Measurements from ENCODE around the gene CHMP1A. TPM values are rescaled to one million over a fixed set of nuclear protein-coding genes. Genes with fewer than 3 reads are reported as not detected.

The CHMP1A gene
- total RNA-seq, 1 experiment from 2014 or later, result 132 TPM

DNA sequence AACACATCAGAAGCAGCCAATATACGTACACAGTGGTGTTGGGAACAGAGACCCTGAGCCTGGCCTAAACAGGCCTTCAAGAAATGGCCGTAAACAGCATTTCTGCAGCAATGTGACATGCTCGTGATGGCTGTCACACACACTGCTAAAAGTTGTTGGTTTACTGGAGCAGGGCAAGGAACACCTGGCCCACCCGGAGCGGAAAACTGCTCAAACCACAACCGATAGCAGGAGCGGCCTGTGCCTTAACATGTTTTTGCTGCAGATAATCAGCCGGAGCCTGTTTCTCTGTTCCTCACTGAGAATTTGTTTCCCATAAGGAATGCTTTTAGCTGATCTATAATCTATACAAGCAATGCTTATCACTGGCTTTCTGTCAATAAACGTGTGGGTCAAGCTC, 50.1 kb downstream of the CHMP1A start:
- no TSS peak for BruUV-seq (replicated peaks)
- DNase-seq, result no peak
- Mint-ChIP-seq H3K36me3 (ENCODE audit: insufficient read depth, unreplicated experiment) (no peaks in the 10 kb centered on the region), H3K9me3 (ENCODE audit: low read depth, unreplicated experiment) (no peaks in the 10 kb centered on the region), H3K27me3 (ENCODE audit: unreplicated experiment) (peaks cover 5% of the 10 kb centered on the region), H3K4me3 (ENCODE audit: low read depth, unreplicated experiment) (no peak overlapping the region), H3K27ac (ENCODE audit: unreplicated experiment) (no peak overlapping the region), H3K4me1 (ENCODE audit: low read depth, unreplicated experiment) (peaks cover 9% of the 10 kb centered on the region)
- TF ChIP-seq, protein P1, sequence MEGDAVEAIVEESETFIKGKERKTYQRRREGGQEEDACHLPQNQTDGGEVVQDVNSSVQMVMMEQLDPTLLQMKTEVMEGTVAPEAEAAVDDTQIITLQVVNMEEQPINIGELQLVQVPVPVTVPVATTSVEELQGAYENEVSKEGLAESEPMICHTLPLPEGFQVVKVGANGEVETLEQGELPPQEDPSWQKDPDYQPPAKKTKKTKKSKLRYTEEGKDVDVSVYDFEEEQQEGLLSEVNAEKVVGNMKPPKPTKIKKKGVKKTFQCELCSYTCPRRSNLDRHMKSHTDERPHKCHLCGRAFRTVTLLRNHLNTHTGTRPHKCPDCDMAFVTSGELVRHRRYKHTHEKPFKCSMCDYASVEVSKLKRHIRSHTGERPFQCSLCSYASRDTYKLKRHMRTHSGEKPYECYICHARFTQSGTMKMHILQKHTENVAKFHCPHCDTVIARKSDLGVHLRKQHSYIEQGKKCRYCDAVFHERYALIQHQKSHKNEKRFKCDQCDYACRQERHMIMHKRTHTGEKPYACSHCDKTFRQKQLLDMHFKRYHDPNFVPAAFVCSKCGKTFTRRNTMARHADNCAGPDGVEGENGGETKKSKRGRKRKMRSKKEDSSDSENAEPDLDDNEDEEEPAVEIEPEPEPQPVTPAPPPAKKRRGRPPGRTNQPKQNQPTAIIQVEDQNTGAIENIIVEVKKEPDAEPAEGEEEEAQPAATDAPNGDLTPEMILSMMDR (IDR thresholded peaks at IDR 0.05; ENCODE audit: unreplicated experiment), result no peak
- CTCF ChIA-PET, result no interaction called here
- intact Hi-C loops (cut with micrococcal nuclease; ENCODE audit: unreplicated experiment), result no loop called here

DNA sequence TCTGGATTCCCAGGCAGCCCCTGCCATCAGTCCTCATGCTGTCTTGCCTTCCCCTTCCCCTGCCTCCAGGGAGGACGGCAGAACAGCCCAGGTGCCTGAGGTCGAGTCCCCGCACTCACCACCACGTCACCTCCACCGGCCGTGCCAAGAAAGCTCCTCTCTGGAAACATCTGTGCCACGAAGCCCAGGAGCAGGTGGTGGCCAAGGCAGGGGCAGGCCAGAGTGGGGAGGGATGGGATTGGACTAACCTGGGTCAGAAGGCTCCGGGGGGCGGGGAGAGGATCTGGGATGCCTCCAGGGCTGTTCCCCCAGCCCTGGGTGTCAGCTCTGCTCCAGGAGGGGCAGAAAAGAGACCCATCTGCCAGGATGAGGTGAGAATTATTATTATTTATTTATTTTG, 51.5 kb downstream of the CHMP1A start:
- Mint-ChIP-seq H3K4me3 (ENCODE audit: low read depth, unreplicated experiment) (no peak overlapping the region), H3K36me3 (ENCODE audit: insufficient read depth, unreplicated experiment) (no peaks in the 10 kb centered on the region), H3K4me1 (ENCODE audit: low read depth, unreplicated experiment) (peaks cover 14% of the 10 kb centered on the region), H3K9me3 (ENCODE audit: low read depth, unreplicated experiment) (no peaks in the 10 kb centered on the region), H3K27ac (ENCODE audit: unreplicated experiment) (no peak overlapping the region), H3K27me3 (ENCODE audit: unreplicated experiment) (no peaks in the 10 kb centered on the region)
- CTCF ChIA-PET, result no interaction called here
- no peak for DNase-seq
- BruUV-seq (replicated peaks), result no TSS peak
- intact Hi-C loops (cut with micrococcal nuclease; ENCODE audit: unreplicated experiment), result no loop called here
- TF ChIP-seq, protein P1 (IDR thresholded peaks at IDR 0.05; ENCODE audit: unreplicated experiment), result no peak

DNA sequence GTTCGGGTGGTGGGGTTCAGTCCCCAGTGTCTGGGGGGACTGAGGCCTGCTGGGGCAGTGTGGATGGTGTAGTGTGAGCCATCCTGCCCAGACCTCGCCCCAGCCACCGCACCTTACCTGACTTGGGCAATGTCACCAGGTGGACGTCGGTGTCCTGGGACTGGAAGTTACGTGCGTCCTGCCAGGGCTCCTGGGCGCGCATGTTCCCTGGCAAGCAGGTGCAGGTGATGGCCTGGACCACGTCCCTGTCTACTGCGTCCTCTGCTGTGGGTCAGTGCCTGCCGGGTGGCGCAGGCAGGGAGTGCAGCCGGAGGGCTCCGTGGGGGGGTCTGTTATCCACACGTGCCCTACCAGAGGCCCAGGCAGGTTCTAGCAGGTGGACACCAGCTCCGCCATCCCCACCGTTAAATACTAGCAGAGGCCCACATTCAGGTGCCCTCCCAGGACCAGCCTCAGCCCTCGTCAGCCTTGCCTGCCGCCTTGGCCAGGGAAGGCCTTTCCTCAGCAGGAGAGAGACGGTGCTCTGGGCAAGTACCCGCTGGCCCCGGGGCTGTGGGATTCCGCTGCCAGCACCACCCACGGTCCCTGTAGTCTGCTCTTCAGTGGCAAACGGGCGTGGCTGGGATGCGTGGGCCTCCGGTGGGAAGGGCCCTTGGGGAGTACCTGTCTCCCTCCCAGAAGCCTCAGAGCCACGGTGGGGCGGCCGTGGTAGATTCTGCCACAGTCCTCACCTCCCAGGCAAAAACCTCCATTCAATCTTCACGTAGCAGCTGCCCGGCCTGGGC, 52.1 kb downstream of the CHMP1A start:
- CTCF ChIA-PET, result no interaction called here
- intact Hi-C loops (cut with micrococcal nuclease; ENCODE audit: unreplicated experiment), result no loop called here
- H3K36me3 Mint-ChIP-seq (ENCODE audit: insufficient read depth, unreplicated experiment), result no peaks in the 10 kb centered on the region
- peaks cover 14% of the 10 kb centered on the region for H3K4me1 Mint-ChIP-seq (ENCODE audit: low read depth, unreplicated experiment)
- H3K4me3 Mint-ChIP-seq (ENCODE audit: low read depth, unreplicated experiment), result no peak overlapping the region
- TF ChIP-seq, protein P1 (IDR thresholded peaks at IDR 0.05; ENCODE audit: unreplicated experiment), result no peak
- no TSS peak for BruUV-seq (replicated peaks)
- no peak overlapping the region for H3K27ac Mint-ChIP-seq (ENCODE audit: unreplicated experiment)
- no peak for DNase-seq
- H3K9me3 Mint-ChIP-seq (ENCODE audit: low read depth, unreplicated experiment), result no peaks in the 10 kb centered on the region
- H3K27me3 Mint-ChIP-seq (ENCODE audit: unreplicated experiment), result no peaks in the 10 kb centered on the region

DNA sequence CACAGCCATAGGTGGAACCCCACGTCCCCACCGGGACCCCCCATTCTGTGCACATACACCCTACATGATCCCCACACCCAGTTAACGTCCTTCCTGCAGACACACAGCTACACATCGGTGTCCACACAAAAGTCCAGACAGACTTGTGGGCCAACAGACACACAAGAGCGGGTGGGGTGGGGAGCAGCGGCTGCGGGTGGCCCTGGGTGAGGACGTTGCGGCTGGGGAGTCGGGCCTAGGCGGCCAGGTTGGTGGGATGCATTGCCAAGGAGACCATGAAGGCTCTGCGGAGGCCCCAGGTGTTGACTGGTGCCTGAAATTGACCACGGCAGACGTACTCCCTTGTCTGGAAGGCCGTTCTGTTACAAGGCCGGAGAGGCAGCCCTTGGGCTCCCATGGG, 52.7 kb downstream of the CHMP1A start:
- TF ChIP-seq, protein P1 (IDR thresholded peaks at IDR 0.05; ENCODE audit: unreplicated experiment), result no peak
- Mint-ChIP-seq H3K4me3 (ENCODE audit: low read depth, unreplicated experiment) (no peak overlapping the region), H3K36me3 (ENCODE audit: insufficient read depth, unreplicated experiment) (no peaks in the 10 kb centered on the region), H3K9me3 (ENCODE audit: low read depth, unreplicated experiment) (no peaks in the 10 kb centered on the region), H3K4me1 (ENCODE audit: low read depth, unreplicated experiment) (peaks cover 14% of the 10 kb centered on the region), H3K27ac (ENCODE audit: unreplicated experiment) (no peak overlapping the region), H3K27me3 (ENCODE audit: unreplicated experiment) (no peaks in the 10 kb centered on the region)
- CTCF ChIA-PET, result no interaction called here
- no TSS peak for BruUV-seq (replicated peaks)
- DNase-seq, result no peak
- intact Hi-C loops (cut with micrococcal nuclease; ENCODE audit: unreplicated experiment), result no loop called here
